Hepatocyte (in vitro differentiated cells): Measurements from ENCODE around the gene GALNT7.

Experiments
- EZH2 ChIP-seq: fragments of 200-600 bp; sonication (generic); IDR thresholded peaks from 2 replicates; pipeline ENCODE4 v1.6.1; 2016; ENCODE audit warnings: antibody characterized with exemption, mild to moderate bottlenecking, borderline replicate concordance
- EZH2phosphoT487 ChIP-seq: fragments of 200-600 bp; sonication (generic); IDR thresholded peaks from one replicate; pipeline ENCODE4 v1.6.1; 2018; ENCODE audit warnings: antibody characterized with exemption, mild to moderate bottlenecking, low read depth, moderate library complexity; ENCODE audit not compliant: unreplicated experiment, severe bottlenecking
- TF ChIP-seq, protein P1 (sequence below): fragments of 200-600 bp; sonication (generic); IDR thresholded peaks from 2 replicates; pipeline ENCODE4 v1.5.1; 2016; ENCODE audit warnings: antibody characterized with exemption, mild to moderate bottlenecking; ENCODE audit not compliant: poor library complexity

DNA sequence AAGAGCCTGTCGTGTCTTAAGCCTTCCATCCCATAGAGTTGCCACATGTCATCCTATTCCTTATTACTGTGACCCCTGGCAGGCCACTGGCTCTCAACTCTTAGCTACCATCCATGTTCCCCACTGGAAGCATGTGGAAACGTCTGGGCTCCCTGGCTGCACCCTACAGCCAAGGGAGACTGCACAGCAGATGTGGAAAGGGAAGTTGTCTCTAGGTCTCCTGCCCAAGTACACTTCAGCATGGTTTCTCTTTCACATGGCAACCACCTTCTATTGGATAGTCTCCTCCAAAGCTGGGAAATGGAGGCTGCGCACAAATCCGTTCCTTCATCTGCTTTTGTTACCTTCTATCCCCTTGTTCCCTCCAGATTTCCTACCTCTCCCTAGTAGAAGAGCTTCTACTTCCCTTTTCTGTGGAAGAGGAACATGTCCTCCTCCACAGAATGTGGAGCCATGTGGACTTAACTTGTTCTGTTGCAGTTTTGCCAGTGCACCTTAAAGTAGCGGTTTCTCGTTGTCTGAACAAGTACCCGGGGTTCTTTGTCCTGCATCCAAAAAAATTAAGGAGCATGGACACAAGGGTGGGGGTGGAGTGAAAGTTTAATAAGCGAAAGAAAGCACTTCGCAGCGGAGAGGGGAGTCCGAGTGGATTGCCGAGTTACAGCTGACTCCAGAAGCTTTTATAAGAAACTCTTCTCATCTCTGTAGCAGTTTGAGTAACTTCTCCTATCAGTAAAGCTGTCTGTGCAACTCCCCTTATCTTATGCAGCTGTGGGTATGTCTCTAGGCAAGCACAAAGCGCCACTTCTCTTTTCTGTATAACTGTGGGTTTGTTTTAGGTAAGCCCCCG lies 113.0 kb downstream of the GALNT7 start:
- TF ChIP-seq, protein P1, sequence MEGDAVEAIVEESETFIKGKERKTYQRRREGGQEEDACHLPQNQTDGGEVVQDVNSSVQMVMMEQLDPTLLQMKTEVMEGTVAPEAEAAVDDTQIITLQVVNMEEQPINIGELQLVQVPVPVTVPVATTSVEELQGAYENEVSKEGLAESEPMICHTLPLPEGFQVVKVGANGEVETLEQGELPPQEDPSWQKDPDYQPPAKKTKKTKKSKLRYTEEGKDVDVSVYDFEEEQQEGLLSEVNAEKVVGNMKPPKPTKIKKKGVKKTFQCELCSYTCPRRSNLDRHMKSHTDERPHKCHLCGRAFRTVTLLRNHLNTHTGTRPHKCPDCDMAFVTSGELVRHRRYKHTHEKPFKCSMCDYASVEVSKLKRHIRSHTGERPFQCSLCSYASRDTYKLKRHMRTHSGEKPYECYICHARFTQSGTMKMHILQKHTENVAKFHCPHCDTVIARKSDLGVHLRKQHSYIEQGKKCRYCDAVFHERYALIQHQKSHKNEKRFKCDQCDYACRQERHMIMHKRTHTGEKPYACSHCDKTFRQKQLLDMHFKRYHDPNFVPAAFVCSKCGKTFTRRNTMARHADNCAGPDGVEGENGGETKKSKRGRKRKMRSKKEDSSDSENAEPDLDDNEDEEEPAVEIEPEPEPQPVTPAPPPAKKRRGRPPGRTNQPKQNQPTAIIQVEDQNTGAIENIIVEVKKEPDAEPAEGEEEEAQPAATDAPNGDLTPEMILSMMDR: no peak
- TF ChIP-seq EZH2phosphoT487 (no peak), EZH2 (no peak)
